ENCODE results near the gene GPI. TPM values are rescaled to one million over a fixed set of nuclear protein-coding genes. Genes with fewer than 3 reads are reported as not detected.

Gene GPI
- total and polyA plus RNA-seq, 9 of the 15 experiments (the other 6 are each of a cell fraction or from before 2014, with no cell fraction given), result 88.3 to 358 (median 122) TPM

GRCh38 chr19:34404109-34404909 lies 39.3 kb downstream of the GPI start, which contains the start of gene PDCD2L (continued):
- TF ChIP-seq DPF2 (IDR thresholded peaks at IDR 0.05) (peak; percentile 27; the same call in 1 of the 2 replicates), MNT (conservative IDR thresholded peaks at IDR 0.05) (peak; percentile 90 to 96), ARID4B (CRISPR knock-in tag; IDR thresholded peaks at IDR 0.05) (peak; percentile 79; the same call in 1 of the 2 replicates), NR2C2 (CRISPR knock-in tag; IDR thresholded peaks at IDR 0.05) (0 out of 2 replicates have a peak, but pooled peaks have one; percentile 51), NR2C2 (tag; IDR thresholded peaks at IDR 0.05) (peak; percentile 52), EGR1 (conservative IDR thresholded peaks at IDR 0.05) (peak; percentile 85), CREM (IDR thresholded peaks at IDR 0.05; ENCODE audit: low read depth) (peak; percentile 44; the same call in 1 of the 2 replicates), SIN3B (IDR thresholded peaks at IDR 0.05; ENCODE audit: low read depth) (peak; percentile 58; the same call in 1 of the 2 replicates), TFAP4 (CRISPR knock-in tag; IDR thresholded peaks at IDR 0.05; ENCODE audit: borderline replicate concordance) (peak; percentile 83; the same call in 1 of the 2 replicates), ZNF511 (CRISPR knock-in tag; IDR thresholded peaks at IDR 0.05) (0 out of 2 replicates have a peak, but pooled peaks have one; percentile 26), ATF6 (CRISPR knock-in tag; IDR thresholded peaks at IDR 0.05) (0 out of 2 replicates have a peak, but pooled peaks have one; percentile 45), PCBP1 (IDR thresholded peaks at IDR 0.05; ENCODE audit: low read depth, low read length, poor library complexity, severe bottlenecking) (peak; percentile 29), E2F5 (CRISPR knock-in tag; IDR thresholded peaks at IDR 0.05) (peak; percentile 63; the same call in 1 of the 2 replicates), POLR2H (tag; IDR thresholded peaks at IDR 0.05; ENCODE audit: low read depth) (peak; percentile 61; the same call in 1 of the 2 replicates), CSDE1 (IDR thresholded peaks at IDR 0.05) (no peak)

All from K562 (cell line).